ENCODE data around the gene SMAP1.

SMAP1 gene

DNA sequence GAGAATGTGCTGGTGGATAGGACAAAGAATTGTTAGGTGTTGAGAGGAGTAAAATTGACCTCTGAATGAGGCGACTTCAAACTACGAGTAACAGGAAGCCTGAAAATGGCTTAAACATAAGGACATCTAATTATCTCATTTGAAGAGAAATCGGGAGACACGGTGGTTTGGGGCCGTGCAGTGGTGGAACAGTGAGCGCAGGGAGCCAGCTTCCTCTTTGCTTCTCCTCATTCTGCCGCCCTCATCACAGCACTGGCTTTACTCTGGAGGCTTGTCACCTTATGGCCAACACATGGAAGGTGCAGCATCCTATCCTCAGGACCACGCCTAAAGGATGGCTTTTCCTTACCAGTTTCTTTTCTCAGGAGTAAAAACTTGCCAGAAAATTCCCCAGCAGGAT, 174.9 kb downstream of the SMAP1 start:
- no peak for DNase-seq (ENCODE audit: low read depth in 3 of 3)

DNA sequence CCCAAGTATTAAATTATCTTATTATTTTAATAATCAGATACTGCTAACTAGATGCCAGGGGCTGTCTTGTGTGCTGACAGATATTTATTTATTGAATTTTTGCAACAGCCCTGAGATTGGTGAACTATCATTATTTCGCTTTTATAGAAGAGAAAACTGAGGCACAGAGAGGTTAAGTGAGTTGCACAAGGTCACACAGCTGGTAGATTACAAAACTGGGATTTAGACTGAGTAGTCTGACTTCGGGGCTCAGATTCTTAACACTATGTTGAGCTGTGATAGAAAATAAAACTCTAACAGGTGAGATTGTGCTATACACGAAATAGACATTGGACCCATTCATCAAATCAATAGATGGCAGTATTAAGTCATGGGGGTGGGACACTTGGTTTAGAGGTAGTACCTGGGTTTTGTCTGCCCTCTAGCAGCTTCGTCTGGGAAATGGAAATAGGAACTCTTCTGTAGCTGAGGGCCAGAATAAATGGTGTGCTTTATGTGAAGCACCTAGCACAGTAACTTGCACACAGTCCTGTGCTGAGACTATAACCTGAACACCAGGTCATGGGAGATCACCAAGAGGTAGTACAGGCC, 175.7 kb downstream of the SMAP1 start:
- DNase-seq (ENCODE audit: low read depth in 3 of 3), result no peak

DNA sequence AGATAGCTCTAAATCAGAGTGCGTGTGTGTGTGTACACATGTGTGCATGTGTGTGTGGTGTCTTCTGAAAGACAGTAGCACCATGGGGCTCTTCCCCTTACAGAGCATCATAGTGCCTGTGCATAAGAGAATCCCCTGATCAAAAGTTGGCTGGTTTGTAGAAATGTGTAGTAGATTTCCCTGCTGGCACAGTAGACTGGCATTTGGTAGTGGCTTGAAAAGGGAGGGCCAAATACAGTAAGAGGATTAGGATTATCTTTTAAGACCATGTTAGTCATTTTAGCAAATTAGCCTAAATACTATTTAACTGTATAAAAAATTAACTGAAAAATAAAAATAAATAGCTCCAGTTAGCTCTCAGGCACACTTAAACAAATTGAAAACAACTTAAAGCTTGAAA, 176.6 kb downstream of the SMAP1 start:
- no peak for DNase-seq (ENCODE audit: low read depth in 3 of 3)

DNA sequence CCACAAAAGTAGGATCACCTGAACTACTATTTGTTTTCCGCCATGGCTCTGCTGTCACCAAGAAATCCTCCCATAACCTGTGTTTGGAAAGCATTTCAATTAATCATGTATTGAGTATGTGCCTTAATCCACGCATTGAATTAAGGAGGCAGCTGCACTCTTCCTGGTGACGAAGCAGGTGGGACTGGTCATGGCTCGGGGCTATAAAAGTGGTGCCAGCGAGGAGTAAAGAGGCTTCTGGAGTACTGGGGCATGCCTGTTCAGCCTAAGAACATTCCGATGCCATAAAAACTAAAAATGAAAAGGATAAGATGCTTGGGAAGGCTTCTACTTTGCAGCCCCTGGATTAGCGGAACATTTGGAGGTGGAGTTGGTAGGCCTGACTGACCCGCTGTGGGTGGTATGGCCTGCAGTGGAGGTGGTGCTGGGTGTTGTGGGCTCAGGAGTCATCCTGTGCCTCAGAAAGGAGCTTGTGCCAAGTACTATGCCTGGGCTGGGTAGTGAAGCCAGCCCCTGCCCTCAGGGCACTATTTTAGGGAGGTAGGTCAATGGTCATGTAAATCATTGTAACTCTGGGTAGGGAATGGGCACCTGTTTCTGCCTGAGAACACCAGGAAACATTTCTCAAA, 178.6 kb downstream of the SMAP1 start:
- DNase-seq (ENCODE audit: low read depth in 3 of 3), result no peak

DNA sequence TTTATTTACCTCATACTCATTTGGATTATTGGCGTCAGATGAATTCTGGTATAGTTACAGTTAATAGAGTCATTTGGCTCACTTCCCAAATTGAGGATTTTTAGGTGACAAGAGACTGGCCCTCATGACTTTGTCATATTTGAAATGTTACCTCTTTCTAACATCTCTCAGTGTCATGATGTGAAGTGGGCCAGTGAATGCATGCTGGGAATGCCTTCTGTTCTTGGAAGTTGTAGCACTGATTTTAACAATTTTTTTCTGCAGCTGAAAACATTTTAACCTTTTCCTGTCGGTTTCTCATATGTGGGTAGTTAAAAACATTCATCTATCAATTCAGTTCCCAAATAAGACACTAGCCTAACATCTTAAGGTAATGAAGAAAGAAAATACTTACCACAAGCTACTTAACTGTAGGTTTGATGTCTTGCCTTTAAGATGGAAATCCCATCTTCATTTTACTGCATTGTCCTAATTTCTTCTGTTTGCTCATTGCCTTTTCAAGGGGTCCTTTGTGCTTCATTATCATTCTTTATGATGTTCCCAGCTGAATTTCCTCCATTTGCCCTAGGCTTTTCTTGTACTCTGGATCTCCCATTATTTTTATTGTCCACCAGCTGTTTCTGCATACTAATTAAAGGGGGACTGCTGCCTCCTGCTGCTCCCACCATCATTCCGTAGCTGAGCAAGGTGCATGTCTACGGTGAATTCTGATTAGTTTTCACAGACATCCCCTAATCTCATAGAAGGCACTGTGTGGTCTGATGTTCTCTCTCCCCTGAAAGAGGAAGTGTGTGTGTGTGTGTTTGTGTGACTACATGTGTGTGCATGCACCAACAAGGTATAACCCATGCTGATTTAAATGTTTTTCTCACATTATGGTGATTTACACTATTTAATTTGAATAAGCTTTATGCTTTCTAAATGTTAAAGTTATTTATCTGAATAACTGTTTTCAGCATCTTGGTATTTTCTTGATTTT, 179.7 kb downstream of the SMAP1 start:
- no peak for DNase-seq (ENCODE audit: low read depth in 3 of 3)

DNA sequence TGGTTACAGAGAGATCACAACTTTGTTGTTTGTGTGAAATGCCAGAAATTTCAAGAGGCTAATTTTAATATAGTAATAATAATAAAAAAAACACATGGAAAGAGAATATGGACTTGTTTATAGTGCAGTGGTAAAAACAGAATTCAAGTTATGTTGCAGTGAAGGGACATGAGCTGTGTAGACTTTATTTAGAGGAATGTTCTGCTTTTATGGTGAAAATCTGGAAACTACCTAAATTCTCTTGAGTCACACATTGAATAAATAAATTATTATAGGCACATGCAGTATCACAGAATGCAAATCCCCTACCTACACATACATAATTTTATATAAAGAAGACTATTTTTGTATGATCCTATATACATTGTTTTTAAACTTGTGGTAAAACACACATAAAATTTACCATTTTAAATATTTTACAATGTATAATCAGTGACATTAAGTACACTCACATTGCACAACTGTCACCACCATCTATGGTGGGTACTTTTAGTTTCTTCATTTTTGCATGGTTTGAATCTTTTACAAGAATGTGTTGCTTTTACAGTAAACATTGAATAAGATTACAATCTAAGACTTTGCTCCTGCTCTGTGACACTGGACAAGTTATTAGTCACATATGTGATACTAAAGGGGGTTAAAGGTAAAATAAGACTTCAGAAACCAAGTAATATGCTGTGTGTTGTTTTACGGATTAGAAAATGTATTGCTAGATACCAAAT, 181.8 kb downstream of the SMAP1 start:
- no peak for DNase-seq (ENCODE audit: low read depth in 3 of 3)

DNA sequence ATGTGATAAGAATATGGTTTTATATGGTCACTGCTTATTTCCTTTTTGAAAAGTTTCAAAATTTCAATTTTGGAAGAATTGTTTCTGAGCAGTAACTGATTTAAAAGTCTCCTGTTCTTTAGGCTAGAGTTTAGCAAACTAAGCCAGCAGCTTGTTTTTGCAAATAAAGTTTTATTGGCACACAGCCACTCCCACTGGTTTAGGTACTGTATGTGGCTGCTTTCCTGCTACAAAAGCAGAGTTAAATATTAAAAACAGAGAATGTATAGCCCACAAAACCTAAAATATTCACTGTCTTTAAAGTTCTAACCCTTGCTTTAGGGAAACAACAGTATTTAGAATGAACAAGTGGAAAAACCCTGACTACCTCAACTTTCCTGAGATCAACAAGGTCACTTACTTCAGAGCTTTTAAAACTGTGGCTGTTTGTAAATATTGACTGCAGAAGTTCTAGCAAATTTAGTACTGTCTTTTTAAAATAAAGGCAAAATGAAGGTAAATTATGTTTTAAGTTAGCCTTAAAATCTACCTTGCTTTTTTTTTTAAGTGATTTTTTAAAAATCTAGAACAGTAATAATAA, 185.1 kb downstream of the SMAP1 start:
- DNase-seq (ENCODE audit: low read depth in 3 of 3), result no peak

DNA sequence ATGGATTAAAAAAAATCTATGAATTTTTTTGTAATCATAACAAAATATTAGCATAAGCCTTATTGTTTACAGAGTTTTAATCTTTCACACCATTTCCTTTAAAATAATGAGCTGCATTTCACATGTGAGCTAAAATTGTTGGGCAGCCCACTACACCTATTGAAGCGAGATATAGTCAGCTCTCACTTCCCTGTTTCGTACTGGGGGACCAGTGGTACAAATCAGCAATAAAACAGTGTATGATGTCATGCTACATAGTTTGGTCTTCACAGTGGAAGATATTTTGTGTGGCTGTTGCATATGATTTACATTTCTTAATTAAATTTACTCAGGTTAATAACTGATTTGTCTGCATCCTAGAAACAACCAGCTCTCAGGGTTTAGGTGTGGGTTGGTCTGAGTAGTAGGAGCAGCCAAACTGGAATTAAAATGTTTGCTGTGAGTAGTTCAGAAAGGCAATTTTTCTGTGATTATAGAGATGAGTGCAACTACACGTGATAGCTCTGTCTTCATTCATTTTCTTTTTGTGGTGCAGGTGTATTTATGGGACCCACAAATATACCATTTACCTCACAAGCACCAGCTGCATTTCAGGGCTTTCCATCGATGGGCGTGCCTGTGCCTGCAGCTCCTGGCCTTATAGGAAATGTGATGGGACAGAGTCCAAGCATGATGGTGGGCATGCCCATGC, 189.8 kb downstream of the SMAP1 start:
- no peak for DNase-seq (ENCODE audit: low read depth in 3 of 3)

DNA sequence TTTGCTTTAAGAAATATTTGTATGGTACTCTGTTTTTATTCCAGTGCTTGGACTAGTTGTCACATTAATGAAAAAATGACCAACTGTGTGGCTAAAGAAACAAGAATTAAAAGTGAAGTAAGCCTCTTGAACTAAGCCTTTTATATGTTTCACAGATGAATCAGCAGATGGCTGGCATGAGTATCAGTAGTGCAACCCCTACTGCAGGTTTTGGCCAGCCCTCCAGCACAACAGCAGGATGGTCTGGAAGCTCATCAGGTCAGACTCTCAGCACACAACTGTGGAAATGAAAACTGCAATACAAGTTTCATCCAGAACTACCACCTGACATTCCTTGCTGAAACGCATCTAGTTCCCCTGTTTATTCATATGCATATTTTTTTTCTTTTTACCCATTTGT, 192.4 kb downstream of the SMAP1 start:
- no peak for DNase-seq (ENCODE audit: low read depth in 3 of 3)

DNA sequence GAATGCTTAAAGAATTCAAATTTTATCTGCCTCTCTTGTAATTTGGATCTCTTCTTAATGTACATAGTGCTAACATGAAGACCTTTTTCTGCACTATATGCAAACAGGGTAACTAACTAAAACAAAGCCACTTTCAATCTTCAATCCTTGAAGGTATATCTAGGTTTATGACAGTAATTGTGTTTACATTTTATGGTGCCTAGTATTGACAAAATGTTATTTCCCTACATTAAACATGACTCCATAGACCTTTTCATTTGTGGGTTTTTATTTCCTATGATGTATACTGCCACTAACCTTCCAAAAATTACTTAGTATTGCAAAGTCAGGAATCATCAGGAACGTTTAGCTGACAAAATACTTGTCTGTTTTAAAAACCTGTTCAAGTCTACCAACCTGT, 193.2 kb downstream of the SMAP1 start:
- no peak for DNase-seq (ENCODE audit: low read depth in 3 of 3)

DNA sequence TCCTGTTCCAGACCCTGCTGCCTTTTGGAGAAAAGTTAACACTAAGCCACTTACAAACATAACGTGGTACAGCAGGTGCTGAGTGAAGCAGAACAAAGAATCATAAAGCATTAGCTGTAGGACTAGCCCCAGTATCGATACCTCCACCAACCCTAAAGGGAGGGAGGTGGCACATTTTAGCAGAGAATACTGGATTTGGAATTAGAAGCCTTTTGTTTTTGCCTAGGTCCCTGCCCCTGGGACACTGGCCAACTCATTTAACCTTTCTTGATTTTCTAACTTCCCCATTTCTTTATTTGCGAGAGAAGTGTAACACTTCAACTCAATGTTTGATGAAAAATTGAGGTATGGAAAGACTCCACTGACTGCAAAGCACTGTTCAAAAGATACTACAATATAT, 195.7 kb downstream of the SMAP1 start:
- DNase-seq (ENCODE audit: low read depth in 3 of 3), result no peak

DNA sequence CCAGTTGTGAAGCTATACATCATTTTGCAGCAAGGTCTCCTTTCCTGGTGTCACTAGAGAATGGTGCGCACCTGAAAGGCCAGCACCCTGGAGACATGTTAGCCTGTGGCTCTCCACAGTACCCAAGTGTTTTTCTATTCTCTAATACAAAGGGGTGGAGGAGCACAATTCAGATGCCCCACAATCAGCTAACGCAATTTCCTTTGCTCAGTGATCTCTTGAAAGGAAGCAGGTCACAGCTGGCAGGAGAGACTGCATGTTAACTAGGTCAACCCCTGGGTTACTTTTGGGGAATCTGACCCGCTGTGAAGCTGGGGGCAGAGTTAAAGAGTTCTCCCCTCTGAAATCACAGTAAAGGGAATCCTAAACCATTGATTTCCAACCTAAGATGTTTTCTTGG, 196.7 kb downstream of the SMAP1 start:
- DNase-seq (ENCODE audit: low read depth in 3 of 3), result no peak

DNA sequence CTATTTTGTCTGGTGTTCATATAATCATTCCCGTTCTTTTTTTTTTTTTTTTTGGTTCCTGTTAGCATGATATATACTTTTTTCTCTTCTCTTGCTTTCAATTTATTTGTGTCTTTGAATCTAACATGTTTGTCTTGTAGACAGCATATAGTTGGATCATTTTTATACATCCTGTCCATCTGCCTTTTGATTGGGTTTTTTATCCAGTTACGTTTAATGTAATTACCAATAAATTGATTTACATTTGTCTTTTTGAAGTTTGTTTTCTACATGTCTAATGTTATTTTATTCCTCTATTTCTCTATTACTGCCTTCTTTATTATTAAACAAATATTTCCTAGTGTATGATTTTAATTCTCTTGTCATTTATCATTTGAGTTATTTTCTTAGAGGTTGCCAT, 204.8 kb downstream of the SMAP1 start:
- no peak for DNase-seq (ENCODE audit: low read depth in 3 of 3)

DNA sequence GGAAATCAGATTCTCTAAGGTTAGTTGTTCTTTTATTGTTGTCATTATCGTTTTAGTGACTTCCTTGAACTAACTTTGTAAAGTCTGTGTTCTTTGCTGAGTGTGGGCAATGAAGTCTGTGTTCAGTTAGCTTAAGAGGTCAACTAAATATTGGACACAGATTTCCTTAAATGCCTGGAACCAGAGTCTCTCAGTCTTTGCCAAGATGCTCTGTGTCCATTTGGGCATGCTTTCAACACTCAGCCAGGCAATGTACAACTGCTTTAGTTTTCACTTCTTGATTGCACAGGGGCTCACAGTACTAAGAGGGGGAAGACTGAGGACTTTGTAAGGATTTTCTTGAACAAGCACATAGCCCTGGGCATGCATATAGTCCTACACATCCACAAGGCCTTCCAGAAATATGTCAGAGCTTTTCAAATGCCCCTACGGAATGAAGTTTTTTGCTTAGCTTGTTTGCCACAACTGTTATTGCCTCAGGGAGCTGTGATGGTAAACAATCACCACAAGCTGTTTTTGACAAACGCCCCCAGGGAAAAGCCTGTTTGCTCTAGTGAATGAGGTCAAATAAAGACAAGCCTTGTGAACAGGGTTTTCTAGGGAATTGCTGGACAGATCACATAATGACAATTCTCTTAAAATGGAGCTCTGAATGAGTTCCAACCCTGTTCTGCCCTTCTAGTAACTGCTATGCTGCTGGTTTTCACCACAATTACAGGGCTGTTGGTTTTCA, 206.7 kb downstream of the SMAP1 start:
- DNase-seq (ENCODE audit: low read depth in 3 of 3), result no peak

DNA sequence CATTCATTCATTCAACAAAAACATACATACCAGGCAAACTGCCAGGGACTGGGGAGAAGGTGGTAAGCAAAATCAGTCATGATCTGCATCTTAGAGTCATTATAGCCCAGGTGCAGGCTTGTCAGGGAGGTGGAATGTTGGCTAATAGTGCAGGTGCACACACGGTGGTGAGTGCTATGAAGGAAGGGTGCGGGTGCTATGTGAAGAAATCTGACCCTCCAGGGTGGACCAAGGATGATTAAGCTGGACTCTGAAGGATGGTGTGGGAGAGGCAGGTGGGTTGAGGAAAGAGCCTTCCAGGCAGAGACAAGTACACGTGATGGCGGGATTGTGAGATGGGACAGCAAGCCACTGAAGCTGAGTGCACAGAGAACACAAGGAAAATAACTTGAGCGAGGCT, 211.8 kb downstream of the SMAP1 start:
- DNase-seq (ENCODE audit: low read depth in 3 of 3), result no peak

DNA sequence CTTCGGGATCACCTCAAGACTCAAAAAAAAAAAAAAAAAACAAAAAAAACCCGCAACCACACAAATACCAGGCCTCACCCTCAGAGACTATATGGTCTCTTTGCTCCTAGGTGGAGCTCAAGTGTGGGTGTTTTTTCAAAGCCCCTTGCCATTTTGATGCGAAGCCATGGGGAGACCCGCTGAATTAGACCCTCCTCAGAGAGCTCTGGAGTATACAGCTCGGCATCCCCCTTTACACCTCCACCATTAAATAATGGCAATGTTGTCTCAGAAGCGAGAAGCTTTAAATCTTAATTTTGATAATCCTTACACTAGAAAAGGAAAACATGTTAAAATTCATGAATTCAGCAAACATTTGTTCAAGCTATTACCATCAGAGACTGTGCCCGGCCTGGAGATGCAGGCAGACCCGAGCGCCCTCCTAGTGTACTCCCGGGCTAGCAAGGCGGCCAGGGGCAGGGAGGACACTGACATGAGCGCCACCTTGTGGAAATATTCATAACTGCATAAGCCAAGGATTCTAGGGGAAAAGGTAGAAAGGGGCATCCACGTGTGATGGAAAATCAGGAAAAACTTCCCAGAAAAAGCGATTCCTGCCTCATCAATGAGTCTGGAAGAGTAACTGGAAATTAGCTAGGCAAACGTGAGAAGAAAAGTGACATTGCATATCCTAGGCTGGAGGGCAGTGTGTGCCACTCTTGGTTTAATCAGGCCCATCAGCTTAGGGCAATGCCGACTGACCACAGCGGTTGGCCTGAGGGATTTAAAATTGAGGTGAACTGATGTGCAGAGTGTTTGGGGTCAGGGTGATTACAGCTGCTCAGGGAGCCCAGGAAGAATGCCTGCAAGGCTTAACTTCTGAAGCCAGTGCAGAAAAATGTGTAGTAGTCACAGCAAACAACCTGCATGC, 216.6 kb downstream of the SMAP1 start:
- DNase-seq (ENCODE audit: low read depth in 3 of 3), result peak in 2 of 3 experiments; percentile 6 to 38

DNA sequence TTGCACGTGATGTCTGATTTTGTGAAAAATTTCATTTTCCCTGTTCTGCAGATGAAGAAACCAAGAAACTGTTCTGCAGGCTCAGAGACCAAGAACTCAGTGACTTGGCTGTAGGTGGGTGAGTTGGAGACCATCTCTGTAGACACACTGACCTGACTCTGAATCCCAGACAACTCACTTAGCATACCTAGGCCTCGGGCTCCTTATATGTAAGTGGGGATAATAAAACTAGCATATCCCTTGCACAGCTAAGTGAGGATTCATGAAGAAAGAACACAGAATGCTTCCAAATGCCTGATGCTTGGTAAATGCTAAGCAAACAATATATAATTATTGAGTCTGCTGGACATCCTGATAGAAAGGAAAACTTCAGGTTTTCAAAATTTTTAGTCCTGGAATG, 218.4 kb downstream of the SMAP1 start:
- DNase-seq (ENCODE audit: low read depth in 3 of 3), result no peak

DNA sequence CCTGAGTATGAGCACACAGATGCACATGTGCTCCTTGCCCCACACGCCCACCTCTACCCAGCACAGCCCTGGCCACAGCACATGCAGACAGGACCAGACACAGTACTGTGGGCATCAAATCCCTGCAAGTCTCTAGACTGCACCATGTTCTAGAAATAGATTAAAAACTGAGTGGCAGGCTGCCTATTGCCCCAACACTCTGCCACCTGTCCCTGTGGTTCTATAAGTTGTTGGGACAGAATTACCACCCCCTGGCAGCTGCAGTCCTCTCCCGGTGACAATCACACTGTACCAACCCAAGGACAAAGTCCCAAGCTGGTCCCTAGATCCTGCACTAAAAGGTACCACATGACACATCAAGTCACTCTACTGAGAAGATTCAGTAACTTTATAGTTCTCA, 219.0 kb downstream of the SMAP1 start:
- DNase-seq (ENCODE audit: low read depth in 3 of 3), result no peak

DNA sequence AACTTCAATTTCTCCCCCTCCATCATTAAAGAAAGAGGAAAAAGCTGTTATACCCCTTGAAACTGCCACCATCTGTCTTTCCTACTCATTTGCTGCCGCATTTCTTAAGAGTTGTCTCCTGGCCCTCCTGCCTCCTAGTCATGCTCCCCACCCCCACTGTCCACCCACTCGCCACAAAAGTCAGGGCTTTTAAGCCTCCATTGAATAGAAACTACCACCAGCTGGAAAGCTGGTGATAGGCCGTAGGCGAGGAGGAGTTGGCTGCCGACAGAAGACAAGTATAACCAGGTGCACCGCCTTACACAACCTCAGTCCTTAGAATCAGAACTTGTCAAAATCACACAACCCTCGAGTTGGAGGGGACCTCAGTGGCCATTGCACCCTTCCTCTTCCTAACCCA, 221.6 kb downstream of the SMAP1 start:
- no peak for DNase-seq (ENCODE audit: low read depth in 3 of 3)

DNA sequence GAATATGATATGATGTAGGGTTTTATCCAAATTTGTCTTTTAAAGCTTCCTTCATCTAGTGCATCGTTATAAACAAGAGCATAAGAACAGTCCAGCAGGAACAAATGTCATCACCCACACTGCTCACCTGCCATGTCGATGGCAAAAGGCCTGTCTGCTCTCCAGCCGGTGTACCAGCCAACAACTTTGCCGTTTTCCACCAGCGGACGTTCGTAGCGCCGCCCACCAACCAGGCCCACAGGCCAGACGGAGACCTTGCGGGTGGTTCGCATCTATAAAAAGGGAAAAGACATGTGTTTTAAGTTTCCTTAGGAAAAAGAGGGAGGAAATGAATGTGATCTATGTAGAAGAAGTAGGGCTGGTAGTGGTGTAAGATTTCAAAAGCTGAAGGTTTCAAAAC, 226.3 kb downstream of the SMAP1 start:
- DNase-seq (ENCODE audit: low read depth in 3 of 3), result no peak
